DOHH2 (cell line): ENCODE measurements around the gene CRYBG2.

Experiments
- EZH2phosphoT487 ChIP-seq: fragments of 200-600 bp; sonication (generic); IDR thresholded peaks from 2 replicates; pipeline ENCODE4 v1.6.1; 2017; ENCODE audit warnings: borderline replicate concordance, mild to moderate bottlenecking, antibody characterized with exemption, low read length, moderate library complexity, mixed read lengths
- TF ChIP-seq, protein P1 (sequence below): fragments of 200-600 bp; sonication (generic); IDR thresholded peaks from one replicate; pipeline ENCODE4 v1.5.1; 2014; ENCODE audit warnings: antibody characterized with exemption, mild to moderate bottlenecking, low read depth, low read length; ENCODE audit not compliant: poor library complexity, severe bottlenecking

DNA sequence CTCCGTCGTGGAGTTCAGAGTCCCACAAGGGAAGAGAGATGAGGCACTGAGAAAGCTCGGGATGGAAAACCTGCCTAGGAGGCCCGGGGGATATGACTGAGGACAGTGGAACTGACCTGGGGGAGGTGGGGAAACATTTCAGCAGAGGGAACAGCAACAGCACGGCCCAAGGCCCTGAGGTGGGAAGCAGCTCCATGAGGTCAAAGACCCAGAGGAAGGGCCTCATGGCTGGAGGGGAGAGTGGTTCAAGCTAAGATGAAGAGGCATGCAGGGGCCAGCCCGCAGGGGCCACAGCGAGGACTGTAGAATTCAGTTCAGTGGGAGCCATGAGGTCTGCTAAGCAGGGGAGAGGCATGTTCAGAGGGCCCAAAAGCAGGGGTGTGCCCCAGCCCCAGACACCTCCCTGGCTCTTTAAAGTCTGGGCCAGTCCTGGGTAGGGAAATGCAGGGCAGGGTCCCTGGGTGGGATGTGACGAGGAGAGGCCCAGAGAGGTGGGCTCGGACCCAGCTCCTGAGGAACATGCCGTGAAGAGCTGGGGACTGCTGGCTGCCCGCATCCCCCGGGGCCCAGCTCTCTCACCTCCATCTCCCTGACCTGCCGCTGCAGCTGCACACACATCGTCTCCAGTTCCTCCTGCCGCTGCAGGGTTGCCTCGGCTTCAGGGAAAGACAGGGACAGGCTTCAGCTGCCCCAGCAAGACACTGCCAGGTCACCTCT lies 57.4 kb downstream of the CRYBG2 start:
- TF ChIP-seq, protein P1, sequence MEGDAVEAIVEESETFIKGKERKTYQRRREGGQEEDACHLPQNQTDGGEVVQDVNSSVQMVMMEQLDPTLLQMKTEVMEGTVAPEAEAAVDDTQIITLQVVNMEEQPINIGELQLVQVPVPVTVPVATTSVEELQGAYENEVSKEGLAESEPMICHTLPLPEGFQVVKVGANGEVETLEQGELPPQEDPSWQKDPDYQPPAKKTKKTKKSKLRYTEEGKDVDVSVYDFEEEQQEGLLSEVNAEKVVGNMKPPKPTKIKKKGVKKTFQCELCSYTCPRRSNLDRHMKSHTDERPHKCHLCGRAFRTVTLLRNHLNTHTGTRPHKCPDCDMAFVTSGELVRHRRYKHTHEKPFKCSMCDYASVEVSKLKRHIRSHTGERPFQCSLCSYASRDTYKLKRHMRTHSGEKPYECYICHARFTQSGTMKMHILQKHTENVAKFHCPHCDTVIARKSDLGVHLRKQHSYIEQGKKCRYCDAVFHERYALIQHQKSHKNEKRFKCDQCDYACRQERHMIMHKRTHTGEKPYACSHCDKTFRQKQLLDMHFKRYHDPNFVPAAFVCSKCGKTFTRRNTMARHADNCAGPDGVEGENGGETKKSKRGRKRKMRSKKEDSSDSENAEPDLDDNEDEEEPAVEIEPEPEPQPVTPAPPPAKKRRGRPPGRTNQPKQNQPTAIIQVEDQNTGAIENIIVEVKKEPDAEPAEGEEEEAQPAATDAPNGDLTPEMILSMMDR, result no peak
- TF ChIP-seq EZH2phosphoT487, result no peak
